Smooth muscle cell (in vitro differentiated cells): Measurements from ENCODE around the gene IGLL5. TPM values are rescaled to one million over a fixed set of nuclear protein-coding genes. Genes with fewer than 3 reads are reported as not detected.

Experiments used
- DNase-seq: peaks from one replicate; lab custom pipeline; 2025; ENCODE audit not compliant: unreplicated experiment; lab: John Stamatoyannopoulos, UW
- H2AFZ ChIP-seq: fragments of 200-600 bp; sonication (generic); 2 replicates; pipeline ENCODE4 v1.6.0; 2016; ENCODE audit warnings: antibody characterized with exemption, low read depth, mild to moderate bottlenecking
- H3F3A ChIP-seq: fragments of 200-600 bp; sonication (generic); 2 replicates; pipeline ENCODE4 v1.6.0; 2017; ENCODE audit warnings: antibody characterized with exemption, low read depth
- H3K27ac ChIP-seq: fragments of 200-600 bp; sonication (generic); 2 replicates; pipeline ENCODE4 v1.5.1; 2016; ENCODE audit warnings: low read depth, mild to moderate bottlenecking
- H3K27me3 ChIP-seq: fragments of 200-600 bp; sonication (generic); 2 replicates; pipeline ENCODE4 v1.6.1; 2016; ENCODE audit warnings: low read depth, mild to moderate bottlenecking
- H3K36me3 ChIP-seq: fragments of 200-600 bp; sonication (generic); 2 replicates; pipeline ENCODE4 v1.5.1; 2016; ENCODE audit warnings: low read depth
- H3K4me1 ChIP-seq: fragments of 200-600 bp; sonication (generic); 2 replicates; pipeline ENCODE4 v1.5.1; 2016; ENCODE audit warnings: low read depth
- H3K4me2 ChIP-seq: fragments of 200-600 bp; sonication (generic); 2 replicates; pipeline ENCODE4 v1.6.0; 2016; ENCODE audit warnings: mild to moderate bottlenecking
- H3K4me3 ChIP-seq: fragments of 200-600 bp; sonication (generic); 2 replicates; pipeline ENCODE4 v1.5.1; 2016; ENCODE audit warnings: mild to moderate bottlenecking
- H3K79me2 ChIP-seq: fragments of 200-600 bp; sonication (generic); 2 replicates; pipeline ENCODE4 v1.6.0; 2016; ENCODE audit warnings: low read depth, mild to moderate bottlenecking
- H3K9ac ChIP-seq: fragments of 200-600 bp; sonication (generic); 2 replicates; pipeline ENCODE4 v1.6.0; 2016; ENCODE audit warnings: low read depth
- H3K9me3 ChIP-seq: fragments of 200-600 bp; sonication (generic); replicated peaks from 2 replicates; pipeline ENCODE4 v1.5.1; 2016; ENCODE audit warnings: low read depth
- H4K20me1 ChIP-seq: fragments of 200-600 bp; sonication (generic); 2 replicates; pipeline ENCODE4 v1.6.0; 2016; ENCODE audit warnings: low read depth
- CTCF ChIP-seq: fragments of 200-600 bp; sonication (generic); IDR thresholded peaks from 2 replicates; pipeline ENCODE4 v1.5.1; 2017; ENCODE audit warnings: borderline replicate concordance, mild to moderate bottlenecking, antibody characterized with exemption; ENCODE audit not compliant: insufficient read depth, poor library complexity, severe bottlenecking
- WGBS: methylation state at CpG from one replicate; pipeline ENCODE4 v1.1.7; 2016; ENCODE audit warnings: low lambda C conversion rate; 5-methylcytosine and 5-hydroxymethylcytosine counted together
- polyA plus RNA-seq: library from polyadenylated mRNA; unstranded; fragments of >200 nt; fragmentation: Nextera tagmentation; extraction: Ambion mirVana; gene quantifications from 2 replicates; pipeline ENCODE4 v1.2.1, GENCODE V29; 2016
- total RNA-seq: library from RNA; depleted of rRNA; stranded (reverse); fragments of >200 nt; gene quantifications from 2 replicates; pipeline ENCODE4 v1.2.3, GENCODE V29; 2014

The IGLL5 gene
- total and polyA plus RNA-seq, 2 experiments from 2014 or later: not detected

DNA sequence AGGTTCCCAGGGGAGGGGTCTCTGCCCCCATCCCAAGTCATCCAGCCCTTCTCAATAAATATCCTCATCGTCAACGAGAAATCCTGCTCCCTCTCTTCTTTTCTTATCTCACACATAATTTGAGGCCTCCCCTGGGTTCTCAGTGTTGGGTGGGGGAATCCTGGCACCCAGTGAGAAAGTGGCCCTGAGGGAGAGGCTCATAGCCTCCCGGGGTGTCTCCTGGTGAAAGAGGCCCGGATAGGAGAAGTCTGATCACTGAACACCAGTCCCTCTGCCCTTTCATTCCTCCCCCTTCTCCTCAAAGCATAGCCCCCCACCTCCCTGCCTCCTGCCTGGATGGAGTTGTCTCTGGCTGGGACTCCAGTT, 35.3 kb downstream of the IGLL5 start:
- Histone ChIP-seq H3K9me3 (no peaks in the 10 kb centered on the region), H3K4me1 (no peaks in the 10 kb centered on the region), H2AFZ (no peak overlapping the region), H3K4me2 (no peak overlapping the region), H3K27me3 (peaks cover 11% of the 10 kb centered on the region), H4K20me1 (no peaks in the 10 kb centered on the region), H3F3A (no peaks in the 10 kb centered on the region), H3K4me3 (no peak overlapping the region), H3K9ac (no peak overlapping the region), H3K79me2 (no peaks in the 10 kb centered on the region), H3K27ac (no peak overlapping the region), H3K36me3 (no peaks in the 10 kb centered on the region)
- DNase-seq: no peak
- WGBS: 87% methylated on average over 4 of the region's 4 CpGs
- no peak for TF ChIP-seq CTCF

DNA sequence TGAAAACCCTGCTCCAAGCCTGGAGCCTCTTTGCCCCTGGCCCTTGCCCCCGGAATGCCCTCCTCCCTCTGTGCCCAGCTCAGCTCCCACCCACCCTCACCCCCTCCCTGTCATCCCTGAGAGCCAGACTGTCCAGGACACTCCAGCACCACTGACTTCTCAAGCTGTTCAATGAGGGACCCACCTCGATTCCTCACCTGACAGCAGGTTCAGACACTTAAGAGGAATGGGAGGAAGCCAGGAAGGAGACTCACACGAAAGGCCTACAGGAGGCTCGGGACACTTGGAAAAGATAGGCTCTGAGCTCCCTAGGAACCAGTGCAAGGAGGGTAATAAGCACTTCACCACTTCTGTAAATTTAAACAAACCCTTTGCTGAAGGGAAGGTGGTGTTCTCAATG, 35.8 kb downstream of the IGLL5 start:
- Histone ChIP-seq H3F3A (no peaks in the 10 kb centered on the region), H3K27ac (no peak overlapping the region), H2AFZ (no peak overlapping the region), H4K20me1 (no peaks in the 10 kb centered on the region), H3K9ac (no peak overlapping the region), H3K36me3 (no peaks in the 10 kb centered on the region), H3K4me2 (no peak overlapping the region), H3K79me2 (no peaks in the 10 kb centered on the region), H3K27me3 (peaks cover 11% of the 10 kb centered on the region), H3K9me3 (no peaks in the 10 kb centered on the region), H3K4me3 (no peak overlapping the region), H3K4me1 (no peaks in the 10 kb centered on the region)
- WGBS: 84% methylated on average over 4 of the region's 4 CpGs
- no peak for TF ChIP-seq CTCF
- no peak for DNase-seq

DNA sequence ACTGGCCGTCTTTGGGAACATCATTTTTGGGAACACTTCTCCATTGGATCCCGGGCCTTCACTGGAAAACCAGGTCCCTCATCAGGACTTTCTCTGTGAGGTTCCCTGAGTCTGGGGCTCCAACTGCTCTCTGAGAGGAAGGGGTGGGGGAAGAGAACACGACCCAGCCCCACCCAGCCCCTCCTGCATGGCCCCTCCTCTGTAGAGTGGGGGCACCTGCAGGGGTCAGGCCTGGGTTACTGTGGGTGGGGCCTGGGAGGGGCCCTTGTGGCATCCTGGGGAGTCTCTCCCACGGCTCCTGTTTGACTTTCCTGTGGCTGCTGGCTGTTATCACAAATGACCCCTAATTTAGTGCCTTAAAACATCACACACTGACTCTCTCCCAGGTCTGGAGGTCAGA, 36.3 kb downstream of the IGLL5 start:
- H3K27me3 ChIP-seq: peaks cover 8% of the 10 kb centered on the region
- no peaks in the 10 kb centered on the region for H3K9me3 ChIP-seq
- H4K20me1 ChIP-seq: no peaks in the 10 kb centered on the region
- DNase-seq: no peak
- no peaks in the 10 kb centered on the region for H3K36me3 ChIP-seq
- no peak overlapping the region for H2AFZ ChIP-seq
- 63% methylated on average over 3 of the region's 4 CpGs for WGBS
- TF ChIP-seq CTCF: no peak
- H3K9ac ChIP-seq: no peak overlapping the region
- H3K4me2 ChIP-seq: no peak overlapping the region
- H3K27ac ChIP-seq: no peak overlapping the region
- H3F3A ChIP-seq: no peaks in the 10 kb centered on the region
- H3K79me2 ChIP-seq: no peaks in the 10 kb centered on the region
- peaks cover 5% of the 10 kb centered on the region for H3K4me1 ChIP-seq
- no peak overlapping the region for H3K4me3 ChIP-seq

DNA sequence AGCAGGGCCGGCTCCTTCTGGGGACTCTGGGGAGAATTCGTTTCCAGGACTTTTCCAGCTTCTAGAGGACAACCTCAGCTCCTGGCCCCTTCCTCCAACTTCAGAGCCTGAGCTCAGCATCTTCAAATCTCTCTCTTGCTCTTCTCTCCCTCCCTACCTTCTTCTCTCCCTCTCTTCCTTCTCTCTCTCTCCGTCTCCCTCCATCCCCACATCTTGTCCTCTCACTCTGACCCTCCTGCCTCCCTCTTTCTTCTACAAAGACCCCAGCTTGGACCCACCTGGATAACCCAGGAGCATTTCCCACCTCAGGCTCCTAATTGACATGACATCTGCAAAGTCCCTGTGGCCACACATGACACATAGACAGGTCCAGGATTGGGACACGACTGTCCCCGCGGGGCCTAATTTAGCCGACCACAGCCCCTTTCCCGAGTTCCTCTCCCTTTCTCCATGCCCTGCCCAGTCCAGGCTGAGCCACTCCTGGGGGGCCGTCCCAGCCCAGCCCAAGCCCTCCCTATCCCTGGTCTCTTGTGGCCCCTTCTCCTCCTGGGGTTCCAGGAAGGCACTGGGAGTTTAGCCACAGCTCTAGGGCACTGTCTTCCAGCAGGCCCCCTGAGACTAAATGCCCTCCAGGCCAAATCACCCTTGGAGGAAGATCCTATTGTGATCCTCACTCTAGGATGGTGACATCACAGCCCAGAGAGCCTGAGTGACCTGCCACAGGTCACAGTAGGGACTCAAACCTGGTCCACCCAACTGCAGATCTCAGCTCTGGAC, 36.9 kb downstream of the IGLL5 start:
- no peak overlapping the region for H2AFZ ChIP-seq
- WGBS: 88% methylated on average over 9 of the region's 9 CpGs

More for the DNA sequence above, 36.9 kb downstream of the IGLL5 start:
- H3K9me3 ChIP-seq: no peaks in the 10 kb centered on the region
- no peak overlapping the region for H3K27ac ChIP-seq
- no peaks in the 10 kb centered on the region for H3K36me3 ChIP-seq
- no peak overlapping the region for H3K9ac ChIP-seq
- DNase-seq: no peak
- H3F3A ChIP-seq: no peaks in the 10 kb centered on the region
- TF ChIP-seq CTCF: no peak
- no peak overlapping the region for H3K4me3 ChIP-seq
- no peaks in the 10 kb centered on the region for H3K79me2 ChIP-seq
- H3K27me3 ChIP-seq: peaks cover 6% of the 10 kb centered on the region
- H3K4me1 ChIP-seq: peaks cover 5% of the 10 kb centered on the region
- H4K20me1 ChIP-seq: no peaks in the 10 kb centered on the region
- H3K4me2 ChIP-seq: no peak overlapping the region
